Kidney epithelial cell (primary cell): ENCODE data around the gene FAM118A. TPM values are rescaled to one million over a fixed set of nuclear protein-coding genes. Genes with fewer than 3 reads are reported as not detected.
"Not testable (repeated sequence)": the region's sequence is repeated elsewhere in the genome, so short reads cannot be mapped to it uniquely, and the experiment has no call there.

Experiments
- DNase-seq: peaks from one replicate; pipeline ENCODE4 v3.0.0-alpha.2; 2010; ENCODE audit warnings: low read depth
- H3K27me3 ChIP-seq: 2 replicates; pipeline ENCODE4 v1.6.0; 2011; ENCODE audit warnings: low read length; ENCODE audit not compliant: control insufficient read depth, insufficient read depth
- H3K36me3 ChIP-seq: 2 replicates; pipeline ENCODE4 v1.5.1; 2011; ENCODE audit warnings: low read length; ENCODE audit not compliant: control insufficient read depth, insufficient read depth
- H3K4me3 ChIP-seq: 2 replicates; pipeline ENCODE4 v1.5.1; 2011; ENCODE audit warnings: low read depth, mild to moderate bottlenecking, control low read depth, low read length
- CTCF ChIP-seq: IDR thresholded peaks from 2 replicates; pipeline ENCODE4 v1.5.1; 2011; ENCODE audit warnings: mild to moderate bottlenecking, moderate library complexity, low read length, control low read depth, inconsistent platforms; ENCODE audit not compliant: insufficient read depth, poor library complexity, severe bottlenecking
- total RNA-seq: library from RNA; depleted of rRNA; stranded (reverse); fragments of >200 nt; gene quantifications from 2 replicates; pipeline ENCODE4 v1.2.3, GENCODE V29; 2015

The FAM118A gene
- total RNA-seq, 1 donor from 2014 or later: 15.3 TPM

GRCh38 chr22:45351956-45352355 is 42.2 kb downstream of the FAM118A start:
- Histone ChIP-seq H3K4me3 (no peak overlapping the region), H3K36me3 (no peaks in the 10 kb centered on the region), H3K27me3 (no peaks in the 10 kb centered on the region)
- no peak for DNase-seq
- TF ChIP-seq CTCF: no peak

- not testable (repeated sequence) for DNase-seq, H3K36me3 ChIP-seq, H3K27me3 ChIP-seq, H3K4me3 ChIP-seq
These were observed 43.0 kb downstream of the FAM118A start for GRCh38 chr22:45352757-45353156.

- H3K36me3 ChIP-seq: no peaks in the 10 kb centered on the region
- H3K4me3 ChIP-seq: no peak overlapping the region
- H3K27me3 ChIP-seq: no peaks in the 10 kb centered on the region
- DNase-seq: no peak
- no peak for TF ChIP-seq CTCF
These were observed 44.1 kb downstream of the FAM118A start for GRCh38 chr22:45353786-45354185.

GRCh38 chr22:45357490-45357889 is 47.8 kb downstream of the FAM118A start:
- Histone ChIP-seq H3K4me3 (no peak overlapping the region), H3K36me3 (no peaks in the 10 kb centered on the region), H3K27me3 (no peaks in the 10 kb centered on the region)
- DNase-seq: no peak
- TF ChIP-seq CTCF: no peak

- no peaks in the 10 kb centered on the region for H3K27me3 ChIP-seq
- TF ChIP-seq CTCF: no peak
- DNase-seq: no peak
- no peak overlapping the region for H3K4me3 ChIP-seq
- no peaks in the 10 kb centered on the region for H3K36me3 ChIP-seq
These were observed 48.4 kb downstream of the FAM118A start for GRCh38 chr22:45358127-45358526.

- no peaks in the 10 kb centered on the region for H3K36me3 ChIP-seq
- no peak for DNase-seq
- H3K27me3 ChIP-seq: no peaks in the 10 kb centered on the region
- no peak overlapping the region for H3K4me3 ChIP-seq
- TF ChIP-seq CTCF: no peak
These were observed 49.9 kb downstream of the FAM118A start for GRCh38 chr22:45359627-45360026.
